Right renal cortex interstitium (tissue), 3 donors: Measurements from ENCODE around the gene PRSS27. TPM values are rescaled to one million over a fixed set of nuclear protein-coding genes. Genes with fewer than 3 reads are reported as not detected.

Experiments used
- DNase-seq, 3 donors: peaks; one replicate each; pipeline ENCODE4 v3.0.0-alpha.2; 2013; ENCODE audit warnings: low read depth in 3 of 3, low spot score in 2 of 3
- polyA plus RNA-seq, 3 donors: library from polyadenylated mRNA; unstranded; fragments of 120-200 nt; gene quantifications; one replicate each; pipeline ENCODE4 v1.2.1, GENCODE V29; 2013; ENCODE audit not compliant: insufficient read length in 3 of 3

Gene PRSS27
- polyA plus RNA-seq, 3 donors: 1.2 to 1.7 (median 1.2) TPM

DNA sequence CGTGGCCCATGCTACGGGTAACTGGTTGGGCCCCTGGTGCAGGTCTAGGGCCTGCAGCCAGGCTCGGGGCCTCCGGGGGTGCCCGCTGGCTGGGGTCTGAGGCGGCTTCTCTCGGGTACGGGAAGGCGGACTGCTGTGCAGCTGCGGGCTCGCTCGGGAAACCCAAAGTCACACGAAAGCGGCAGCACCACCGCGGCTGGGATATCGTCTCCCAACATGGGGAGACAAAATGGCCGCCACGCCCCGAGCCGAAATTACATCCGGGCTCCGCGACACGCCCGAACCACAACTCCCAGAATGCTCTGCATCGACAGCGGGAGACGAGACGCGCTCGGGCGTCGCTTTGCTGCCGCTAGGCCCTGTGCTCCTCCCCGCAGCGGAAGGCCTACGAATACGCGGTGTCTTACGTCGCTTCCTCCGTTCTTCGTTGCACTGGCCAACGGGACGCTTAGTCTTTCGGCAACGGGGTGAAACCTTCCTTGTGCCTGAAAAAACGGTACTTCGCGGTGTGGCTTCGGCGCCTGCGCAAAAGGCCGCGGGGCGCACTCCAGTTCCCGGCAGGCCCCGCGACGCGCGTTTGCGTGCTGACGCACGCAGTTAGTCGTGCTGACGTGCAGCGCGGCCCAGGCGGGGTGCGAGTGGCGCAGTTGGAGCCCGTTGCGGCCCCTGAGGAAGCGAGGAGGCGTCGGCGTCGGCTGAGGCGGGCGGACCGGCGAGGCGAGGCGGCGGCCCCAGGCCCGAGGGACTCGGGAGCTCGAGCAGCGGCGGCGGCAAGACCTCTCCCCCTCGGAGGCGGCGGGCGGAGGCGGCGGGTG lies 32.2 kb upstream of the PRSS27 start, which contains the start of gene SRRM2:
Gene SRRM2, plus strand, starts transcription at position 604 of the 815 bp plus-strand sequence. CDS start 3,727 bp downstream, outside the sequence.
- DNase-seq: peak; percentile 94 to 100 (median 97)

GRCh38 chr16:2751577-2752034 lies 31.6 kb upstream of the PRSS27 start:
- peak in 1 of 3 donors; percentile 49 for DNase-seq

DNA sequence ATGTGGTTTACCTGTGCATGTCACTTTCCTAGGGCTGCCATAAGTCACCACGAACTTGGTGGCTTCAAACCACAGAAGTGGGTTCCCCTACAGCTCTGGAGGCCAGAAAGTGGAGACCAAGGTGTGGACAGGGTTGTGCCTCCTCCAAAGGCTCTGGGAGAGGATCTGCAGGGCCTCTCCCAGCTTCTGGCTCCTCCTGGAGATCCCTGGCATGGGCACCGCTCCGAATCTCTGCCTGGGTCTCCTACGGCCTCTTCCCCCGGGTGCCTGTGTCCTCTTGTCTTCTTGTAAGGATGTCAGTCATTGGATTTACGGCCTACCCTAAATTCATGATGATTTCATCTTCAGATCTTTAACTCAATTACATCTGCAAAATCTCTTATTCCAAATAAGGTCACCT lies 29.9 kb upstream of the PRSS27 start:
- no peak for DNase-seq

DNA sequence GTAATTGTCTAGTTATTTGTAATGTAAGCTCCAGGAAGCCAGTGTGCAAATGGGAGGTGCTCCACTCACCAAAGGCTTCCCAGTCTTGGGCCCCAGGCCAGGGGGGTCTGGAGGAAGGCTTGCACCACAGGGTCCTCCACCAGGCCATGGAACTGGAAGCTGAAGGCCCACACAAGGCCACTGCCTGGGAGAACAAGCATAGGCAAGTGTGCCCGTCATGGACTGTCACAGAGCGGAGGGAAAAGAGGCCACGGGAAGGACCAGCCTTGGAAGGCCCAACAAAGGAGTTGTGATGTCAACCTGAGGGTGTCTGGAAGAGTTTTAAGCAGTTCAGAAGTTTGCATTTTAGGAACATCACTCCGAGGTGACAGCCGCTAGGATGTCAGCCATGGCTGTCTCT lies 29.5 kb upstream of the PRSS27 start:
- DNase-seq: no peak

DNA sequence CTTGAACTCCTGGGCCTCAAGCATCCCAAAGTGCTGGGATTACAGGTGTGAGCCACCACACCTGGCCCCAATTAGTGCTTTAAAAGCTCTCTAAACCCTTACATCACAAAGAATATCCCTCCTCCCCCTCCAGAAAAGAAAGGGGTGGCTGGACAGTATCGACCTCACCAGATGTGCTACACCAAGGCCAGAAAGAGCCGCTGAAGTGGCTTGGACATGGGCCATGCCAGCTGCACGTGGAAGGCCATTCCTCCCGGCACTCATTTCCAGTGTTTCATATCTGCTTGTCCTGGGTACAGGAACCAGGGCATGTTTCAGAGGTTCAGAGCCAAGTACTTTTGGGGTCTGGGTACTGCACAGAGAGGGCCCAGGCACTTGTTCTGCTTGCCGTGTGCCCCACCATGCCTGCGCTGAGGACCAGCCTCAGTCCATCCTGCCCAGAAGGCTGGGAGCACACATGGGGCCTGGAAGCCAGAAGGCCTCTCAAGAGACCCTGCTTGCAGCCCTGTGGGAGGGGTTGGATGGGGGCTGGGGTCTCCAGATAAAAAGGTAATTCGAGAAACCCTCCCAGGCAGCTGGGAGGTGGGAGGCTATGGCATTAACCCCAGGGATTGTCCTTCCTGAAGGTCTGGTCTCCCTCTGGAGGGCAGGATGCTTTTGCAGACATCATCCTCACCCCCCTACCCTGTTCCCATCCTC lies 28.9 kb upstream of the PRSS27 start:
- no peak for DNase-seq

DNA sequence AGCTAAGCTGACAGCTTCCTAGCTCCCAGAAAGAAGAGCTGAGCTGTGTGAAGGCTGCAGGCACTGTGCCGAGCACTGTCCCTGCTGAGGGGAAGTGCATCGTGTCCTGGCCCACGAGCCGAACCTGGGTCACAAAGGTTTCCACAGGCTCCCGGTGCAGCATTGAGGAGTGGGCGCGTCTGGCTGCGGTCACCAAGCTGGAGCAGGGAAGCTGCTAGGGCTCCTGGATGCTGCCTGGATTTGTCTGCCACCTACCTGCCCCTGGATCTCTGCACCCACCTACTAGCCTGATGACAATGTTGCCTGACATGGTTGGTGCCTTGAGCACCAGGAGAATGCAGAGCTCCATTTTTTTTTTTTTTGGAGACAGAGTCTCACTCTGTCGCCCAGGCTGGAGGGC lies 25.9 kb upstream of the PRSS27 start:
- DNase-seq: no peak

- DNase-seq: no peak
Measured at GRCh38 chr16:2745116-2745890, 25.3 kb upstream of the PRSS27 start.

DNA sequence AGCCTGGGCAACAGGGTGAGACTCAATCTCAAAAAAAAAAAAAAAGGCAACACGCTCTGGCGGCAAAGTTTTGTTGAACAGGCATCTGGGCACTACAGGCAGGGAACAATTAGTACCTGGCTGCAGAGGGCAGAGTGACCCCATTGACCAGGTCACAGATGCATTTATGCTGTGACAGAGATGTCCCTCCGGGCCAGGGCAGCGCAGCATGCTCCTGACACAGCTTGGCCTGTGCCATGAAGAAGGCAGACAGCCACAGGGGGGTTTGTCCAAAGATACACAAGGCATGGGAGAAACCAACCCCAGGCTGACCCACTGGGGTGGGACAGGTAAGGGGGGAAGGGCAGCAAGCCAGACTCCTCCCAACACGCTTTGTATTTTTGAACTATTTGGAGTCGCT lies 24.7 kb upstream of the PRSS27 start:
- DNase-seq: no peak

DNA sequence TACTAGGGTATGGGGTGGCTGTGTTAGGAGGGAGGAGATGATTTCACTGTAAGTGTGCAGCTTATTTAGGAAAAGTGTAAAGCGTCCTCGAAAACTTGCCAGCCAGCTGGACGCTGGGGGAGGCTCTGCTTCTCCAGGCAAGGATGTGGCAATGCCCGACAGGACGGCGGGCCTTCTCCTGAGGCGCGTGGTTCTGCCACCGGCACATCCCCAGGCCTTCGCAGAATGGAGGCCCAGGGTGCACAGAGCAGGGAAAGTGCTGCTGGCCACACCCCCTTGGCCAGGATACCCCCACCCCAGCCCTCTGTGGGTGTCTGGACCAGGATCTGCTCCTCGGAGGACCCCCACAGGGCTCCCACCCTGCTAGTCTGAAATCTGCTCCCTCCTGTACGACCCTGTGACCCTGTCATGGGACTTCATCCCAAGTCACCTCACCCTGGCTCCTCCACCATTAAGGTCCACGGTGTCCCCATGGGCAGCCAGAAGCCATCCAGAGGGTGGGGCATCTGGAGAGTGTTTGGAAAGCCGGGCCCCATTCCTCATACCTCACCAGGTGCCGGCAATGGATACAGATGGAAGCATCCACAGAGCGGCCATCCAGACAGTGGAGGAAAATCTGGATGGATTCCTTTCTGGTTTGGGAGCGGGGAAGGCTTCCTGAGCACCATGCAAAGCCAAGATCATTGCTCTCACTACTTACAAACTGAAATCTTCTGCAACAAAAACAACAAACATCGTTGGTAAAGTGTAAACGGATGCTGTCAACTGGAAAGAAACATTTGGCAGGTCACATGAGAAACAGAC lies 23.2 kb upstream of the PRSS27 start:
- DNase-seq: no peak

DNA sequence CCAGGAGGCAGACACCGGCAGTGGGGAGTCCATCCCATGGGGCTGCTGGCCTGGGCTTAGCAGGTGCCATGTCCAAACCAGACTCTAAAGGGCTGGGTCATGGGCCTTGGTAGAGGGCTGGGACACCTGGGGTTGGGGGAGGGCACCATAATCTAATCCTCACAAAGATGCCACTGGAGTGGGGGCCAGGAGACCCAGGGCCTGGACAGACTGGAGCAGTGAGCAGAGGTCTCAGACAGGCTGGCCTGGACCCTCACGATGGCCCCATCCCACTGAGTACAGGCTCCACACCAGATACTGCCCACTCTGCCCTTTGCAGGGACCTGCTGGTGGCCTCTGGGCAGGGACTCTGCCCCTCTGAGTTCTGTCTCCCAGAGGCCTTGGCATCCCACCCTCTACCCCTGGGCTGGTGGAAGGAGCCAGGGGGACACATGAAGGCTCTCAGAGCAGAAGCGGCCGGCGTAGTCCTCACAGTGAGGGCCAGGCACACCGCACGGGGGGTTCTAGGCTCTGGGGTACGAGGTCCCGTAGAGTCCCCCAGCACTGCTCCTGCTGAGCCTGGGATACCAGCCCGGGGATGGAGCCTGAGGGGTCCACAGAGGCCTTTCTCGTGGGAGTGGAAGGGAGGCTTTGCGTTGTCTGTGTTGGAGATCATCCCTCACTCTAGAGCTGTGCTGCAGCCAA lies 22.4 kb upstream of the PRSS27 start:
- no peak for DNase-seq

- DNase-seq: no peak
Measured at GRCh38 chr16:2741168-2741567, 21.1 kb upstream of the PRSS27 start.

DNA sequence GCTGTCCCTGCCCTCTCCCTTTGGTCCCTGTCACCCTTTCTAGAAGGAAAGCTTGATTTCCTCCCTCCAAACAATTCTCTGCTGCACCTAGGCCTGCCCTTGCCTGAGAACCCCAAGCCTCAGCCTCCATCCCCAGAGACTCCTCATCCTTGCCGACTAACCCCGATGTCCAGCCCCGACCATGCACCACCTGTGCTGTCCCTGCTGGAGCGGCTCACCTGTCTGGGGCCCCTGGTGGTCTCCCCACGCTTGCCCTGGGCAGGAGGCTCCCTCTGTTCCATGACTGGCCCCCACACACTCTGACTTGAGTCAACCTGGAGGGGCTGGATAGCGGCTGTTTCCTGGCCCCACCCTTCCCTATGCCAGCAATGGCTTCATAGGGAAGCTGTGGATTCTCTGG lies 20.5 kb upstream of the PRSS27 start:
- DNase-seq: no peak

GRCh38 chr16:2739625-2740430 lies 19.8 kb upstream of the PRSS27 start:
- no peak for DNase-seq

- no peak for DNase-seq
Measured at GRCh38 chr16:2738615-2739014, 18.6 kb upstream of the PRSS27 start.

DNA sequence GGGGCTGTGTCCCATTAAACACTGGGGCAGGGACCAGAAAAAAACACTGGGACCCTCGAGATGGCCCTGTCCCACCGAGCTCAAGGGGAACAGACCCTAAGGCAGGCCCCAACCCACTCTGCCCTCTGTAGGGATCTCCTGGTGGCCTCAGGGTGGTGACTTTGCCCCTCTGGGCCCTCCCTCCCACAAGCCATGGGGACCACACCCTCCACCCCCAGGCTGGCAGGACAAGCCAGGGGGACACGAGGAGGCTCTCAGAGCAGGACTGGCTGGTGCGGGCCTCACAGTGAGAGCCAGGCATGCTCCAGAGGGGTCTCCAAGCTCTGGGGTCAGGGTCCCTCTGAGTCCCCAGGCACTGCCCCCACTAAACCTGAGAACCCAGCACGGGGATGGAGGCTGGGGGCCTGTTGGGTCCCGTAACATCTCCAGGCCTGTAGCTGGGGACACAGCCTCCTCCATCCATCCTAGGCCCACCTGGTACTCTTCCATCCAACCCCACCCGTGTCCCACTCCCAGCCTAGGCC lies 17.9 kb upstream of the PRSS27 start:
- DNase-seq: no peak

DNA sequence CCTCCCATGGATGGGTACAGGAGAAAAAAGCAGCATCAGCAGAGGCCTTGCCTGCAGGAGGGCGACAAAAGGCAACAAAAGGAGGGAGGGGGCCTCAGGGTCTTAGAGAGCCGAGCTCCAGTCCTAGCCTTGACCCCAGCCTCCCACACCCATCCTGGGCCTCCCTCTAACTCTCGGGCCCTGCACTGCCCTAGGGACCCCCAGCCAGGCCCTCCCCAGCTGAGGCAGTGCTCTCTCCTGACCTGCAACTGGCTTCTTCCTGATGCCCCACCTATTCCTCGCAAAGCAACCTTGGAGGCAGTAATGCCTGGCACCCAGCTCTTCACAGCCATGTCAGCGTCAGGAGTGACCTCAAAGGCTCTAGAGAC lies 17.2 kb upstream of the PRSS27 start:
- DNase-seq: no peak

DNA sequence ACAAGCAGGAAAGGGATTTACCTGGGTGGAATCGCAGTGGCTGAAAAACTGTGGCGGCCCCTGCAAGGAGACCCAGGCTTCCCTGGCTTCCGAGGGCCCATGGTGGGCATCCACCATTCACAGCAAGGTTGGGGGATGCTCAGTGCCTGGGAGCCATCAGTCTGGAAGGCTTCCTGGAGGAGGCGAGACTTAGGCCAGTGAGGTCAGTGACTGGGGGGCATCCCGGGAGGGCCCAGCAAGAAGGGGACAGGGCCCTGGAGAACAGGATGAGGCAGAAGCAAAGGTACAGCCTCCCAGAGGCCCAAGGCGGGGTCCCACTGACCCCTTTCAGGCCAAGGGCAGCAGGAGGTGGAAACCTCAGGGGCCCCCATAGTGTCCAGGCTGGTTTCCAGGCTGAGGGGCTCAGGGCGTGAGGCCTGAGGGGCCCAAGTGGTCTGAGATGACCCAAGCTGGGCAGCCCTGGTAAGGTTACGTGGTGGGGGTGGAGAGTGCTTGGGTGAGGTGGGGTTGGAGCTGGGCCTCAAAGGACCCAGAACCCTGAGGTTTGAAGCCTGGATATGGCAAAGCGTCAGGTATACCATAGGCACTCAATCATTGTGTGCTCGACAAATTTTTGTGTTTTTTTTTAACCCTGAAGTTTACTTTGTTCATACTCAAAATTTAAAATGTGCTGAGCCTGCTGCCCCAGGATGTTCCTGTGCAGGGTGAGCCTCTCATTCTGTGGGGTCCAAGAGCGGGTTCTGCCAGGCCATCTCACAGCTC lies 16.6 kb upstream of the PRSS27 start:
- DNase-seq: no peak
